Activated CD4-positive, alpha-beta T cell treated with anti-CD3 and anti-CD28 coated beads for 24 hours (primary cell): ENCODE data around the gene NPHP3.
"Not testable (repeated sequence)": the region's sequence is repeated elsewhere in the genome, so short reads cannot be mapped to it uniquely, and the experiment has no call there.

Source experiments
- DNase-seq, 2 donors: peaks; one replicate each; pipeline ENCODE4 v3.0.0-alpha.2; 2020; ENCODE audit warnings: low read depth in 2 of 2

NPHP3 gene

DNA sequence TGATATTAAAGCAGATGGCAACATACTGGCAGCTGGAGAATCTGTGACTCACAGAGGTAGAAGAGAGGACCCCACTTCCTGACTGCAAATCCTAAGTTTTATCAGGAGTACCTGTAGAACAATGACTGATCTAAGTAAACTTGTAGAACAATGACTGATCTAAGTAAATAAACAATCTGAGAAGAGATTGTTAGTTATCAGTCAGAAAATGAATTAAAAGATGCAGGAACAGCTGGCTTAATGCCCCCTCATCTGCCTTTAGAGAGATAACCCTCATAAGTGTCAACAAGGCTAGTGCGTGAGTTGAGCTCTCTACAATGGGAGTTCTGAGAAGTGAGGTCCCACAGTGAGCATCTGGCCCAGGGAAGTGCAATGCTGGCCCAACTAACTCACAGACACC, 77.2 kb downstream of the NPHP3 start:
- DNase-seq = no peak

GRCh38 chr3:132643366-132643765, 78.8 kb downstream of the NPHP3 start:
- no peak for DNase-seq

GRCh38 chr3:132642539-132642847, 79.7 kb downstream of the NPHP3 start:
- DNase-seq = no peak

DNA sequence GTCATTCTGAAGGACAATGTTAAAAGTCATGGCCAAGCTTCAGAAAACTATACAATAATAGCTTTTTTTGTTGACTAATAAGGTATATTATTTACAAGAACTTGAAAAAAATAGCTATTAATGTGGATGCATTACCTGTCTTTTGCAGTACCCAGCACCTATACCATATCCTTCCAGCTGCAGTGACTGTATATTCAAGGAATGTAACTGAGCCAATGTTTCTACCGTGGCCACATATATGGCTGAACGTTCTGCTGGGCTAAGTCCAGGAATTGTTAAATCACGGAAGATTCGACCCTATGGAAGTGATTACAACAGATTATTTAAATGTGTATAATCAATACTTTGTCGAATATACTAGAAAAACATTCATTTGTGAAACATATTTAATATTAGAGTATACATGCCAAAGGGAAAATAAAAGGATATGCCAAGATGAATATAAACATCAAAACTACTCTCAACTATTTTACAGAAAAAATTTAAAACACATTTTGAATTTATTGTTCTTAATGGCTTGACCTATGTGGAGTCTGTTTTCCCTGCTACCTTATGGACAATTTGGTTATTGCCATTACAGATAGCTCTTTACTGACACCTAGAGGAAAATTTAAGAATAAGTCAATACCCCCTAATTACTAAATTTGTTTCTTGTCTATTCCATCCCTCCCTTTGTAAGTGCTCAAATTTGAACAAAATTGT, 80.2 kb downstream of the NPHP3 start:
- no peak for DNase-seq

DNA sequence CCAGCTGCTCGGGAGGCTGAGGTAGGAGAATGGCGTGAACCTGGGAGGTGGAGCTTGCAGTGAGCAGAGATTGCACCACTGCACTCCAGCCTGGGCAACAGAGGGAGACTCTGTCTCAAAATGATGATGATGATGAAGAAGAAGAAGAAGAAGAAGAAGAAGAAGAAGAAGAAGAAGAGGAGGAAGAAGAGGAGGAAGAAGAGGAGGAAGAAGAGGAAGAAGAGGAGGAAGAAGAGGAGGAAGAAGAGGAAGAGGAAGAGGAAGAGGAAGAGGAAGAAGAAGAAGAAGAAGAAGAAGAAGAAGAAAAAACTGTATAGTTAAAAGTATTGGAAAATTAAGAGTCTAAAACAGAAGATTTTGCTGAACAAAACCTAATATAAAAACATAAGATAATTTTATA, 80.8 kb downstream of the NPHP3 start:
- not testable (repeated sequence) for DNase-seq

DNA sequence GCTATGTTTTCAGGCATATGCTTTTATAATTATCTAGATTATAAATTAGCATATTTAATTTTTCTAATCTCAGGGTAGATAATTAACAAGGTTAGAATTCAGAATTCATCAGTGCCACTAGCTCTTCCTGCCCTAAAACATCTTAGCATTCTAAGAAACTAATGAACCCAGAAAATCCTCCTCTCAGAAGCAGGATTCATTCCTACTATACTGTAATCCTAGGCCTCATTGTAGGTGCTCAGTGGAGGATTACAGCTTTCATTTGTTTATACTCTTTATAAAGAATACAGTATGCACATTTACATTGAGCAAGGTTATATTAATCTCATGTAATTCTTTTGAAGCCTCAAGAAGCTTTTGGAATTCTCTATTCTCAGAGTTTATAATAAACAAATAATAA, 83.5 kb downstream of the NPHP3 start:
- DNase-seq = no peak

GRCh38 chr3:132637590-132637989, 84.6 kb downstream of the NPHP3 start:
- DNase-seq = no peak

DNA sequence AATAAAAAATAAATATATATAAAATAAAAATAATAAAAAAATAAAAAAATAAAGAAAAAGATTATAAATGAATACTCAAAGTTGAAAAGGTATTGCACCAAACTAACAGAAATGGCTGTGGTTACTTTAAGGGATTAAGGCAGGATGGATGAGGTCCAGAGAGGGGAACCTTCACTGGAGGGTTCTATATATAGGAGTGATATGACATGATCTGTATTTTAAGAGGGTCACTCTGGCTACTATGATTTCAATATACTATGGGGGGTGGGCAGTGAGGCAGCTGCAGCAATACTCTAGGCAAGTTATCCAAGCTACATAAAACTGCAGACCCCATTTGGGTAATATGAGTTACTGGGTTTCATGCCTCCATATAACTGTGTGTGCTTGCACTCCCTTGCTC, 87.2 kb downstream of the NPHP3 start:
- no peak for DNase-seq
